ENCODE measurements around the gene MXI1. TPM values are rescaled to one million over a fixed set of nuclear protein-coding genes. Genes with fewer than 3 reads are reported as not detected.

Gene MXI1
- total and polyA plus RNA-seq, 2 donors (not counting 1 experiment from before 2014, with no cell fraction given), result 12.0 to 32.4 TPM

DNA sequence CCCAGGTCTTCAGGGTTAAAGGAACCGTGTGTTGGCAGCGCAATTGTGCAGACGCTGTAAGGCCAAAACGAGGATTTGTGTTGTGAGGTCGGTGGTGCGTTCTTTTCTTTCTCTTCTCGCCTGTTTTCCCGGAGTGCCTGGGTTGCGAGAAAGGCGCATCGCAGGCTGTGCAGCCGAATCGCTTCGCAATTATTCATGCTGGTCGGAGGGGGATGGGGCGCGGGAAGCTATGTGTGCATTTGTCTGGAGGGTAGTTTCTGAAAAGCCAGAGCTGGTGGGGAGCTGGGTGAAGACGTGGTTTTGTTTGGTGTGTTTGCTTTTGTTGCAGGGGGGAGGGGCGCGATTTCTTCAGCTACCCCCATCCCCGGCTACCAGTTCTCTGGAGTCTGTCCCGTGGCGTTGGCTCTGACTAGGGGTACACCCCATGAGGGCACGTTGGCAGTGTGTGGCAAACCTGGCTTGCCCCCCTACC is 2.1 kb downstream of the MXI1 start:
- ATAC-seq (ENCODE audit: low read depth) (peak; percentile 15), DNase-seq (peak; percentile 70)
- CTCF ChIA-PET, result interaction anchor here (1.1 to 8.9 kb wide), 6 partner anchors 14 to 71 kb away, joined by 3 to 116 read pairs (median 16); no protein-coding TSS in a partner anchor
- H3K27ac Mint-ChIP-seq, result peak overlapping the region; percentile 89
- no peak for TF ChIP-seq EZH2 (IDR thresholded peaks at IDR 0.05; ENCODE audit: borderline replicate concordance, insufficient read depth, low read depth, low read length, poor library complexity, severe bottlenecking)
- TF ChIP-seq CTCF (IDR thresholded peaks at IDR 0.05), result no peak
- H3K4me1 ChIP-seq (ENCODE audit: control insufficient read depth in 2 of 2, insufficient read depth in 2 of 2, low read length in 2 of 2), result peaks cover 33 to 54% of the 10 kb centered on the region in 2 donors
- intact Hi-C loops (cut with micrococcal nuclease), result loop anchor here (1.0 to 5.0 kb wide), 4 partner anchors 52 to 148 kb away; partner anchors contain the start of gene SMNDC1
- 0% methylated on average over 12 of the region's 24 CpGs for WGBS (ENCODE audit: insufficient coverage)
- peaks cover 53% of the 10 kb centered on the region for H3K4me1 Mint-ChIP-seq
- no peaks in the 10 kb centered on the region for H3K36me3 ChIP-seq (replicated peaks in 1 of 2; ENCODE audit: control extremely low read depth in 1 of 2, control insufficient read depth in 1 of 2, extremely low read depth in 1 of 2, insufficient read depth in 2 of 2, low read length in 1 of 2)
- peak overlapping the region; percentile 45 to 57 for H3K27ac ChIP-seq (ENCODE audit: low read length in 2 of 2)
- H3K9me3 Mint-ChIP-seq (ENCODE audit: insufficient read depth), result no peaks in the 10 kb centered on the region
- H3K27me3 Mint-ChIP-seq, result peaks cover 4% of the 10 kb centered on the region
- H3K27me3 ChIP-seq (replicated peaks in 1 of 4; ENCODE audit: control extremely low read depth in 1 of 4, control insufficient read depth in 3 of 4, insufficient read depth in 4 of 4, low read length in 3 of 4), result peaks cover 0 to 22% (median 9%) of the 10 kb centered on the region in 4 experiments
- peaks cover 8% of the 10 kb centered on the region for H3K79me2 ChIP-seq (ENCODE audit: control insufficient read depth, insufficient read depth, low read length)
- H3K4me2 ChIP-seq (replicated peaks; ENCODE audit: low read depth, low read length, poor library complexity, severe bottlenecking), result peak overlapping the region; percentile 100
- H3K4me3 Mint-ChIP-seq, result peak overlapping the region; percentile 98
- H3K4me3 ChIP-seq (ENCODE audit: control extremely low read depth in 1 of 5, extremely low read depth in 1 of 5, insufficient read depth in 1 of 5, low read depth in 2 of 5, low read length in 4 of 5), result peak overlapping the region; percentile 46 to 84 (median 67)
- no peaks in the 10 kb centered on the region for H4K20me1 ChIP-seq (ENCODE audit: control insufficient read depth, insufficient read depth, low read length, poor library complexity, severe bottlenecking)
- H3K9me3 ChIP-seq (ENCODE audit: control extremely low read depth in 1 of 3, control insufficient read depth in 2 of 3, insufficient read depth in 1 of 3, low read length in 2 of 3), result peaks cover 0 to 4% (median 0%) of the 10 kb centered on the region in 3 donors
- POLR2A ChIA-PET, result interaction anchor here (0.8 to 3.9 kb wide), 5 partner anchors 10 to 201 kb away, joined by 3 to 57 read pairs (median 4); no protein-coding TSS in a partner anchor
- H3K9ac ChIP-seq (ENCODE audit: low read length), result peak overlapping the region; percentile 79
- peak overlapping the region; percentile 82 for H2AFZ ChIP-seq (ENCODE audit: insufficient read depth, low read depth, low read length, poor library complexity, severe bottlenecking)
